Caco-2 (cell line): Measurements from ENCODE around the gene HDAC4. TPM values are rescaled to one million over a fixed set of nuclear protein-coding genes. Genes with fewer than 3 reads are reported as not detected.

Experiments
- BruUV-seq: library from RNA; stranded (reverse); fragments of 400-500 nt; replicated peaks from 2 replicates; lab custom pipeline; 2021; lab: Mats Ljungman, UMichigan
- CTCF ChIA-PET: fragments of 300-600 bp; sonication (Branson Sonifier 250); formaldehyde crosslinking; loops from one replicate; lab custom pipeline; 2022; ENCODE audit warnings: antibody characterized with exemption; lab: Charles Lee
- POLR2A ChIA-PET: fragments of 300-600 bp; sonication (Branson Sonifier 250); formaldehyde crosslinking; loops from one replicate; lab custom pipeline; 2022; ENCODE audit warnings: antibody characterized with exemption; lab: Charles Lee
- DNase-seq, 2 experiments: peaks; one replicate each; pipeline versions ENCODE4 v3.0.0 to v3.0.0-alpha.2; 2020 to 2022
- H3K27me3 ChIP-seq: replicated peaks from 2 replicates; pipeline ENCODE4 v1.6.0; 2011; ENCODE audit warnings: low read length; ENCODE audit not compliant: control insufficient read depth, insufficient read depth
- H3K36me3 ChIP-seq: 2 replicates; pipeline ENCODE4 v1.5.1; 2011; ENCODE audit warnings: low read length; ENCODE audit not compliant: control insufficient read depth, insufficient read depth
- H3K4me1 ChIP-seq: fragments of 250-450 bp; sonication (Bioruptor Pico); 2 replicates; pipeline ENCODE4 v1.5.1; 2020; ENCODE audit warnings: mild to moderate bottlenecking
- H3K4me3 ChIP-seq: 2 replicates; pipeline ENCODE4 v1.5.1; 2011; ENCODE audit warnings: low read depth, mild to moderate bottlenecking, control low read depth, low read length
- H3K9me3 ChIP-seq: fragments of 250-450 bp; sonication (Bioruptor Pico); 2 replicates; pipeline ENCODE4 v1.5.1; 2020; ENCODE audit warnings: mild to moderate bottlenecking, moderate library complexity
- H3K27ac Mint-ChIP-seq: one replicate; pipeline ENCODE4 v1.8.0; 2022; ENCODE audit warnings: mixed read lengths; ENCODE audit not compliant: unreplicated experiment
- H3K27me3 Mint-ChIP-seq: one replicate; pipeline ENCODE4 v1.8.0; 2022; ENCODE audit warnings: mixed read lengths; ENCODE audit not compliant: insufficient read depth, unreplicated experiment
- H3K36me3 Mint-ChIP-seq: one replicate; pipeline ENCODE4 v1.8.0; 2022; ENCODE audit warnings: mild to moderate bottlenecking, mixed read lengths; ENCODE audit not compliant: insufficient read depth, unreplicated experiment
- H3K4me1 Mint-ChIP-seq: one replicate; pipeline ENCODE4 v1.8.0; 2022; ENCODE audit warnings: low read depth, mixed read lengths; ENCODE audit not compliant: unreplicated experiment
- H3K4me3 Mint-ChIP-seq: one replicate; pipeline ENCODE4 v1.8.0; 2022; ENCODE audit warnings: mild to moderate bottlenecking, moderate library complexity, mixed read lengths; ENCODE audit not compliant: unreplicated experiment
- H3K9me3 Mint-ChIP-seq: one replicate; pipeline ENCODE4 v1.8.0; 2022; ENCODE audit warnings: mixed read lengths; ENCODE audit not compliant: unreplicated experiment
- intact Hi-C: fragments of 100-400 bp; cut with micrococcal nuclease; formaldehyde crosslinking; loops from one replicate; pipeline ENCODE4 v1.10.0; 2022; ENCODE audit not compliant: unreplicated experiment
- total RNA-seq: library from RNA; stranded (reverse); gene quantifications from 2 replicates; pipeline ENCODE4 v1.2.3, GENCODE V29; 2022
- TF ChIP-seq, protein P1 (sequence below), 2 experiments: fragments of 200-600 bp in 1 of 2; IDR thresholded peaks; 1 replicate in 1 of 2; 2 replicates in 1 of 2; pipeline versions ENCODE4 v1.5.1 to v1.8.0; 2011 to 2022; ENCODE audit warnings: antibody characterized with exemption in 1 of 2, control low read depth in 1 of 2, inconsistent platforms in 1 of 2, low read depth in 1 of 2, low read length in 1 of 2, mild to moderate bottlenecking in 1 of 2, moderate library complexity in 1 of 2; ENCODE audit not compliant: insufficient read depth in 1 of 2, severe bottlenecking in 1 of 2, unreplicated experiment in 1 of 2

Gene HDAC4
- total RNA-seq, 1 experiment from 2014 or later = 15.5 TPM

DNA sequence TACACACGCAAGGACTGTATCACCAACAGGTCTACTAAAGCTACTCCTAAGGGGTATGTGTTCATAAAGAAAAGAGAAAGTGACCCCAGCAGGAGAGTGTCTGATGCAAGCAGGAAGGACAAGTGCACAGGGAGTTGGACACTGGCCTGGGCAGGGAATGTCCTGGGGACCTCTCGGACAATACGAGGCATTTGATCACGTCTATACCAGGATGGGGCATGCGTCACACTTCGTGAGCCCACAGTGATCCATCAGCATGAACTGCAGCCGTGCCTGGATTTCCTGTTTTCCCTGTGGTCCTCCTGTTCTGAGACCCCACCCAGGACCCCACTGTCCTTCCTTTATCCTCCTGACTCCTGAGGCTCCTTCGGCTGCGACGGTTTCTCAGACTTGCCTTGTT lies 113.9 kb downstream of the HDAC4 start:
- no peak for DNase-seq
- Histone ChIP-seq H3K4me1 (peaks cover 4% of the 10 kb centered on the region; the same call in 1 of the 2 replicates), H3K36me3 (no peaks in the 10 kb centered on the region), H3K9me3 (no peaks in the 10 kb centered on the region), H3K4me3 (no peak overlapping the region), H3K27me3 (no peaks in the 10 kb centered on the region)
- TF ChIP-seq, protein P1, sequence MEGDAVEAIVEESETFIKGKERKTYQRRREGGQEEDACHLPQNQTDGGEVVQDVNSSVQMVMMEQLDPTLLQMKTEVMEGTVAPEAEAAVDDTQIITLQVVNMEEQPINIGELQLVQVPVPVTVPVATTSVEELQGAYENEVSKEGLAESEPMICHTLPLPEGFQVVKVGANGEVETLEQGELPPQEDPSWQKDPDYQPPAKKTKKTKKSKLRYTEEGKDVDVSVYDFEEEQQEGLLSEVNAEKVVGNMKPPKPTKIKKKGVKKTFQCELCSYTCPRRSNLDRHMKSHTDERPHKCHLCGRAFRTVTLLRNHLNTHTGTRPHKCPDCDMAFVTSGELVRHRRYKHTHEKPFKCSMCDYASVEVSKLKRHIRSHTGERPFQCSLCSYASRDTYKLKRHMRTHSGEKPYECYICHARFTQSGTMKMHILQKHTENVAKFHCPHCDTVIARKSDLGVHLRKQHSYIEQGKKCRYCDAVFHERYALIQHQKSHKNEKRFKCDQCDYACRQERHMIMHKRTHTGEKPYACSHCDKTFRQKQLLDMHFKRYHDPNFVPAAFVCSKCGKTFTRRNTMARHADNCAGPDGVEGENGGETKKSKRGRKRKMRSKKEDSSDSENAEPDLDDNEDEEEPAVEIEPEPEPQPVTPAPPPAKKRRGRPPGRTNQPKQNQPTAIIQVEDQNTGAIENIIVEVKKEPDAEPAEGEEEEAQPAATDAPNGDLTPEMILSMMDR (IDR thresholded peaks at IDR 0.05; ENCODE audit: insufficient read depth in 1 of 2, low read depth in 1 of 2, low read length in 1 of 2, severe bottlenecking in 1 of 2, unreplicated experiment in 1 of 2) = no peak
- Mint-ChIP-seq H3K27me3 (no peaks in the 10 kb centered on the region), H3K9me3 (no peaks in the 10 kb centered on the region), H3K36me3 (no peaks in the 10 kb centered on the region), H3K4me1 (no peaks in the 10 kb centered on the region), H3K4me3 (no peak overlapping the region), H3K27ac (no peak overlapping the region)
- ChIA-PET POLR2A (no interaction called here), CTCF (no interaction called here)
- intact Hi-C loops = no loop called here
- no TSS peak for BruUV-seq

DNA sequence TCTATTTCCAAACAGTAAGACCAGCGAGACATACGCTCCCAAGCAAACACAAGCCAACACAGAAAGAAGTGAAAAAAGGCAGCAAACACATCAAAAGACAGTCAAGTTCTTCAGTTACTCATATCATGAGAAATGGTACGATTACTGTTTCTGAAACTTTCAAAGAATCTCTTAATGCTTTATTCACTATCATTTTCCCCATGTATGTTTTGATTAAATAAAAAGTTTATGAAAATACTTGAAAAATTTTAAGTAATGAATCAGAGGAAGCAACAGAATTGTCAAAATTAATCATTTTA lies 114.9 kb downstream of the HDAC4 start:
- Mint-ChIP-seq H3K27ac (no peak overlapping the region), H3K9me3 (no peaks in the 10 kb centered on the region), H3K4me3 (no peak overlapping the region), H3K36me3 (no peaks in the 10 kb centered on the region), H3K27me3 (no peaks in the 10 kb centered on the region), H3K4me1 (no peaks in the 10 kb centered on the region)
- Histone ChIP-seq H3K36me3 (no peaks in the 10 kb centered on the region), H3K27me3 (no peaks in the 10 kb centered on the region), H3K4me3 (no peak overlapping the region), H3K4me1 (peaks cover 4% of the 10 kb centered on the region; the same call in 1 of the 2 replicates), H3K9me3 (no peaks in the 10 kb centered on the region)
- ChIA-PET POLR2A (no interaction called here), CTCF (no interaction called here)
- no peak for DNase-seq
- BruUV-seq = no TSS peak
- TF ChIP-seq, protein P1 (IDR thresholded peaks at IDR 0.05; ENCODE audit: insufficient read depth in 1 of 2, low read depth in 1 of 2, low read length in 1 of 2, severe bottlenecking in 1 of 2, unreplicated experiment in 1 of 2) = no peak
- intact Hi-C loops = no loop called here

DNA sequence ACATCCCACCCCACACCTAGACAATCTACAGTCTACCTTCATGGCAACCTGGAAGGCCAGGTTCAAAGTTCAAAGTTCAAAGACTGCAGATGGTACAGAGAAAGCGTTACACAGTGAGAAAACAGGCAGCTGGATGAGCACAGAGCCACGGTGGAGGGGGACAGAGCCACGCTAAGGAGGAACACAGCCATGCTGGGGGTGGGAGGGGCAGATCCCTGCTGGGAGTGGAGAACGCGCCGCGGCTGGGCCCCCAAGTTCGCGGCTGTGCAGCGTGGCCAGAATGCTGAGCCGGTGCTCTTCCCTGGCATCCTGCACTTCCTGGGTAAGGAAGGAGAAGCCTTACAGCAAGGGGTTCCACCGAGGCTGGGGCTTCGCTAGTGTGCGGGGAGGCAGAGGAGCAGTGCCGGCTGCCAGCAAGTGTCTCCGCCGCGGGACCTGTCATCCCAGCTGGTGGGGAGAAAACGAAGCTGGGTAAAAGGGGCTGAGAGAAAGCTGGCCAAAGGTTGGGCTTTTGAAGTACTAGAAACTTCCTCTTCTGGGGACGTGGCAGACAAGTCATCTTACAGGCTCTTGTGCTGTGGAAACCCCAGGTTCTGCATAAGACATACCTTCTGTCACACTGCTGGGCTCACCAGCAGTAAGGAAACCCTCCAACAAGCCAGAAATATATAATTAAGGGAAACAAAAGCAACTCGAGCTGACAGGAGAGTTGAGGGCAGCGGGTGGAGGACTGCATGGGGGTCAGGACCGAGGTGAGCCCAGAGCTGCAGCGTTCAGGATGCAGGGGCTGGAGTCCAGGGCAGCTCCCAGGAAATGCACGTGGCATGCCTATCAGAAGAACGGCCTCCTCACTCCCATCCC lies 115.5 kb downstream of the HDAC4 start:
- BruUV-seq = no TSS peak
- TF ChIP-seq, protein P1 (IDR thresholded peaks at IDR 0.05; ENCODE audit: insufficient read depth in 1 of 2, low read depth in 1 of 2, low read length in 1 of 2, severe bottlenecking in 1 of 2, unreplicated experiment in 1 of 2) = no peak
- H3K36me3 Mint-ChIP-seq = no peaks in the 10 kb centered on the region
- H3K9me3 Mint-ChIP-seq = no peaks in the 10 kb centered on the region
- no peak for DNase-seq
- H3K27ac Mint-ChIP-seq = peak overlapping the region; percentile 42
- peaks cover 4% of the 10 kb centered on the region; the same call in 1 of the 2 replicates for H3K4me1 ChIP-seq
- H3K27me3 ChIP-seq = no peaks in the 10 kb centered on the region
- H3K4me3 Mint-ChIP-seq = no peak overlapping the region
- H3K4me1 Mint-ChIP-seq = no peaks in the 10 kb centered on the region
- POLR2A ChIA-PET = no interaction called here
- H3K36me3 ChIP-seq = no peaks in the 10 kb centered on the region
- intact Hi-C loops = no loop called here
- no peak overlapping the region for H3K4me3 ChIP-seq
- no peaks in the 10 kb centered on the region for H3K9me3 ChIP-seq
- CTCF ChIA-PET = no interaction called here
- no peaks in the 10 kb centered on the region for H3K27me3 Mint-ChIP-seq
